ENCODE measurements around the gene PTPN22. TPM values are rescaled to one million over a fixed set of nuclear protein-coding genes. Genes with fewer than 3 reads are reported as not detected.
A peak's percentile ranks its signal among the peaks of the same experiment; 100 is the strongest.

Gene PTPN22
- total and polyA plus RNA-seq, 2 donors from 2014 or later, result 0.32 to 6.6 TPM

DNA sequence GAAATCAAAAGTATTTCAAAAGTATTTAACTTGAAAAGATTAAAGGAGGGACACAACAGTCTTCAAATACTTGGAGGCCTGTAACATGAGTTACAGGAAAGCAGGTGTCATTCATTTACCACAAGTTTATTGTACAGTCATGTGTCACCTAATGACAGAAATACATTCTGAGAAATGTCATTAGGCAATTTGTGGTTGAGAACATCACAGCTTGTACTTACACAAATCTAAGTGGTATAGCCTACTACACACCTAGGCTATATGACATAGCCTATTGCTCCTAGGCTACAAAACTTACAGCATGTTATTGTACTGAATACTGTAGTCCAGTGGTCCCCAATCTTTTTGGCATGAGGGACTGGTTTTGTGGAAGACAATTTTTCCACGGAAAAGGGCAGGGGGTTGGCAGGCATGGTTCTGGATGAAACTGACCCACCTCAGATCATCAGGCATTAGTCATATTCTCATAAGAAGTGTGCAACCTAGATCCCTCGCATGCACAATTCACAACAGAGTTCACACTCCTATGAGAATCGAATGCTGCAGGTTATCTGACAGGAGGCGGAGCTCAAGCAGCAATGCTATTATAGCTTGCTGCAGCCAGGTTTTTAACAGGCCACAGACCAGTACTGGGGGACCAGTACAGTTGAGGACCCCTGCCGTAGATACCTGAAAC, 87.3 kb downstream of the PTPN22 start:
- no peaks in the 10 kb centered on the region for H3K9me3 ChIP-seq (ENCODE audit: control insufficient read depth in 2 of 3, insufficient read depth in 1 of 3, low read length in 3 of 3)
- H3K4me3 ChIP-seq (ENCODE audit: low read length in 3 of 3), result no peak overlapping the region

DNA sequence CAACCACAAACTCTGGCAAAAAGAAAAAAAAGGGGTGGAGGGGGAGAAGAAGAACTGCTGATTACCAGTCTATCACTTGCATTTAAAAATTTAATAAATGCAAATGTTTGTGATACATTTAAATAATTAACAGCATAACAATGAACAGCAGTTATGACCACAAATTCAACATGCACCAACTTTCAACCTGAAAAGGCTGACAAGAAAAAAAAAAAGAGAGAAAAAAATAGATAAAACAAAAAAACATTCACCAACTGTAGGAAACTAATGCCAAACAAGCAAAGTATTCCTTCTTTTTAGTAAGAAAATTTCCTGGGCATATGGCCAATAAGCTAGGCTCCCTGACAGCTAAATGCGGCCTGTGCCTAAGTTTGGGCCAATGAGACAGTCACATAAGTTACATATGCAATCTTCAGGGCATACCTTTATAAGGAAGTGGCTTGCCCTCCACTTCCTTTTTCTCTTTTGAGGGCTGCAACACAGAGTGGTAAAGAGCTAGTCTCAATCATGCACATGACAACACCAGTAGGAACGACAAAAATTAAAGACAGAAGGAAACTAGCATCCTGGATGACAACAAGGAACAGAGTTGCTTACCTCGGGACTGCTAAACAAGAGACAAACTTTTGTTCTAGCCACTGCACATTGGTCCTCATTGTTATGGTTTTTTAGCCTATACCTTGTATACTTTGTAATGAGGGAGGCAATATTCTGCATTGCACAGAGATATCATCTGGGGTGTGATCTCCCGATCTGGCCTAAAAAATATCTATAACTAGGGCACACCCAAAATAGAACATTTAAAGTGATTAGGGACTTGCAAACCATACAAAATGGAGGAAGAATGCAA, 88.0 kb downstream of the PTPN22 start:
- no peak overlapping the region for H3K9ac ChIP-seq (ENCODE audit: low read length in 3 of 3)
- TF ChIP-seq, protein P1, sequence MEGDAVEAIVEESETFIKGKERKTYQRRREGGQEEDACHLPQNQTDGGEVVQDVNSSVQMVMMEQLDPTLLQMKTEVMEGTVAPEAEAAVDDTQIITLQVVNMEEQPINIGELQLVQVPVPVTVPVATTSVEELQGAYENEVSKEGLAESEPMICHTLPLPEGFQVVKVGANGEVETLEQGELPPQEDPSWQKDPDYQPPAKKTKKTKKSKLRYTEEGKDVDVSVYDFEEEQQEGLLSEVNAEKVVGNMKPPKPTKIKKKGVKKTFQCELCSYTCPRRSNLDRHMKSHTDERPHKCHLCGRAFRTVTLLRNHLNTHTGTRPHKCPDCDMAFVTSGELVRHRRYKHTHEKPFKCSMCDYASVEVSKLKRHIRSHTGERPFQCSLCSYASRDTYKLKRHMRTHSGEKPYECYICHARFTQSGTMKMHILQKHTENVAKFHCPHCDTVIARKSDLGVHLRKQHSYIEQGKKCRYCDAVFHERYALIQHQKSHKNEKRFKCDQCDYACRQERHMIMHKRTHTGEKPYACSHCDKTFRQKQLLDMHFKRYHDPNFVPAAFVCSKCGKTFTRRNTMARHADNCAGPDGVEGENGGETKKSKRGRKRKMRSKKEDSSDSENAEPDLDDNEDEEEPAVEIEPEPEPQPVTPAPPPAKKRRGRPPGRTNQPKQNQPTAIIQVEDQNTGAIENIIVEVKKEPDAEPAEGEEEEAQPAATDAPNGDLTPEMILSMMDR (IDR thresholded peaks at IDR 0.05; ENCODE audit: borderline replicate concordance, extremely low read depth, insufficient read depth), result no peak
- no peaks in the 10 kb centered on the region for H3K9me3 ChIP-seq (ENCODE audit: control insufficient read depth in 2 of 3, insufficient read depth in 1 of 3, low read length in 3 of 3)
- intact Hi-C loops (cut with DNase I), result no loop called here
- no peaks in the 10 kb centered on the region for H3K27me3 ChIP-seq (ENCODE audit: control insufficient read depth, insufficient read depth, low read length)
- no peak overlapping the region for H3K4me3 ChIP-seq (ENCODE audit: low read length in 3 of 3)
- peaks cover 0 to 14% (median 8%) of the 10 kb centered on the region in 3 donors for H3K4me1 ChIP-seq (ENCODE audit: control insufficient read depth in 2 of 3, insufficient read depth in 2 of 3, low read depth in 1 of 3, low read length in 3 of 3)
- no peaks in the 10 kb centered on the region for H3K36me3 ChIP-seq (ENCODE audit: control insufficient read depth in 2 of 3, insufficient read depth in 3 of 3, low read length in 3 of 3)
- DNase-seq (peak in 1 of 5 donors; percentile 19), FAIRE-seq (no peak)
- H3K27ac ChIP-seq (ENCODE audit: low read depth in 2 of 2, low read length in 2 of 2), result no peak overlapping the region

More for the DNA sequence above, 87.3 kb downstream of the PTPN22 start:
- no peak overlapping the region for H3K9ac ChIP-seq (ENCODE audit: low read length in 3 of 3)
- intact Hi-C loops (cut with DNase I), result no loop called here
- H3K27ac ChIP-seq (ENCODE audit: low read depth in 2 of 2, low read length in 2 of 2), result no peak overlapping the region
- H3K36me3 ChIP-seq (ENCODE audit: control insufficient read depth in 2 of 3, insufficient read depth in 3 of 3, low read length in 3 of 3), result no peaks in the 10 kb centered on the region
- H3K4me1 ChIP-seq (ENCODE audit: control insufficient read depth in 2 of 3, insufficient read depth in 2 of 3, low read depth in 1 of 3, low read length in 3 of 3), result peaks cover 0 to 14% (median 8%) of the 10 kb centered on the region in 3 donors
- TF ChIP-seq, protein P1 (IDR thresholded peaks at IDR 0.05; ENCODE audit: borderline replicate concordance, extremely low read depth, insufficient read depth), result no peak
- H3K27me3 ChIP-seq (ENCODE audit: control insufficient read depth, insufficient read depth, low read length), result no peaks in the 10 kb centered on the region
- FAIRE-seq, result no peak
- no peak for DNase-seq

- Histone ChIP-seq H3K36me3 (ENCODE audit: control insufficient read depth in 2 of 3, insufficient read depth in 3 of 3, low read length in 3 of 3) (no peaks in the 10 kb centered on the region), H3K9me3 (ENCODE audit: control insufficient read depth in 2 of 3, insufficient read depth in 1 of 3, low read length in 3 of 3) (no peaks in the 10 kb centered on the region), H3K27me3 (ENCODE audit: control insufficient read depth, insufficient read depth, low read length) (no peaks in the 10 kb centered on the region), H3K4me3 (ENCODE audit: low read length in 3 of 3) (no peak overlapping the region), H3K9ac (ENCODE audit: low read length in 3 of 3) (no peak overlapping the region), H3K27ac (ENCODE audit: low read depth in 2 of 2, low read length in 2 of 2) (no peak overlapping the region), H3K4me1 (ENCODE audit: control insufficient read depth in 2 of 3, insufficient read depth in 2 of 3, low read depth in 1 of 3, low read length in 3 of 3) (peaks cover 0 to 14% (median 8%) of the 10 kb centered on the region in 3 donors)
- FAIRE-seq (no peak), DNase-seq (no peak)
- TF ChIP-seq, protein P1 (IDR thresholded peaks at IDR 0.05; ENCODE audit: borderline replicate concordance, extremely low read depth, insufficient read depth), result no peak
- intact Hi-C loops (cut with DNase I), result no loop called here
Observed at GRCh38 chr1:113782406-113782805, 89.1 kb downstream of the PTPN22 start.

All from kidney (tissue), 14 donors.